Activated CD4-positive, CD25-positive, alpha-beta regulatory T cell treated with anti-CD3 and anti-CD28 coated beads, Interleukin-2, amount 50 U/mL, for 24 hours (primary cell): ENCODE measurements around the gene SLC19A1.
"Not testable (repeated sequence)": the region's sequence is repeated elsewhere in the genome, so short reads cannot be mapped to it uniquely, and the experiment has no call there.

Experiments
- ATAC-seq, 2 donors: fragments of 150-1000 bp; cut with Tn5 transposase; one replicate each; pipeline ENCODE4 v1.10.0; 2021; ENCODE audit warnings: mild to moderate bottlenecking in 1 of 2, moderate library complexity in 1 of 2

The SLC19A1 gene

GRCh38 chr21:45504021-45504515 lies 38.2 kb downstream of the SLC19A1 start:
- ATAC-seq, result no peak

- not testable (repeated sequence) for ATAC-seq
These were observed 39.0 kb downstream of the SLC19A1 start for GRCh38 chr21:45503226-45503625.

GRCh38 chr21:45502600-45502999 lies 39.6 kb downstream of the SLC19A1 start:
- no peak for ATAC-seq

- ATAC-seq, result no peak
These were observed 40.3 kb downstream of the SLC19A1 start for GRCh38 chr21:45502006-45502345.

GRCh38 chr21:45501081-45502005 lies 40.9 kb downstream of the SLC19A1 start:
- ATAC-seq, result not testable (repeated sequence)

GRCh38 chr21:45499970-45500577 lies 42.2 kb downstream of the SLC19A1 start:
- no peak for ATAC-seq

GRCh38 chr21:45499201-45499750 lies 43.0 kb downstream of the SLC19A1 start:
- ATAC-seq, result no peak

- ATAC-seq, result no peak
These were observed 43.6 kb downstream of the SLC19A1 start for GRCh38 chr21:45498646-45499000.

GRCh38 chr21:45497846-45498645 lies 44.2 kb downstream of the SLC19A1 start:
- no peak for ATAC-seq

GRCh38 chr21:45496968-45497845 lies 45.0 kb downstream of the SLC19A1 start:
- no peak for ATAC-seq

- ATAC-seq, result no peak
These were observed 45.9 kb downstream of the SLC19A1 start for GRCh38 chr21:45496151-45496967.

GRCh38 chr21:45494851-45495680 lies 47.2 kb downstream of the SLC19A1 start:
- no peak for ATAC-seq

GRCh38 chr21:45494135-45494850 lies 47.9 kb downstream of the SLC19A1 start:
- ATAC-seq, result no peak

- ATAC-seq, result no peak
These were observed 48.7 kb downstream of the SLC19A1 start for GRCh38 chr21:45493401-45494001.

GRCh38 chr21:45492765-45493164 lies 49.5 kb downstream of the SLC19A1 start:
- ATAC-seq, result no peak

- ATAC-seq, result no peak
These were observed 50.6 kb downstream of the SLC19A1 start for GRCh38 chr21:45491623-45492022.

- no peak for ATAC-seq
These were observed 51.2 kb downstream of the SLC19A1 start for GRCh38 chr21:45491056-45491455.

GRCh38 chr21:45490049-45490731 lies 52.0 kb downstream of the SLC19A1 start:
- ATAC-seq, result no peak

- ATAC-seq, result no peak
These were observed 52.6 kb downstream of the SLC19A1 start for GRCh38 chr21:45489722-45489982.
